Measurements from ENCODE around the gene PARD3. TPM values are rescaled to one million over a fixed set of nuclear protein-coding genes. Genes with fewer than 3 reads are reported as not detected.

PARD3 gene
- total RNA-seq, 1 donor from 2014 or later, result 58.7 TPM

- peaks cover 19% of the 10 kb centered on the region for H3K36me3 Mint-ChIP-seq
- H2AFZ ChIP-seq (replicated peaks), result no peak overlapping the region
- no peak for TF ChIP-seq EZH2phosphoT487 (IDR thresholded peaks at IDR 0.05)
- TF ChIP-seq CTCF (IDR thresholded peaks at IDR 0.05), result no peak
- TF ChIP-seq EZH2 (IDR thresholded peaks at IDR 0.05), result no peak
- H3K9me3 ChIP-seq (ENCODE audit: low read depth), result no peaks in the 10 kb centered on the region
- peaks cover 69% of the 10 kb centered on the region for H3K4me1 Mint-ChIP-seq
- no peaks in the 10 kb centered on the region for H4K20me1 ChIP-seq (ENCODE audit: low read depth)
- H3K4me2 ChIP-seq, result no peak overlapping the region
- H3K27me3 Mint-ChIP-seq (ENCODE audit: insufficient read depth, low read depth), result peaks cover 4% of the 10 kb centered on the region
- H3K9me3 Mint-ChIP-seq, result peaks cover 5% of the 10 kb centered on the region
- H3K4me3 ChIP-seq, result no peak overlapping the region
- H3K9ac ChIP-seq, result no peak overlapping the region
- H3K4me1 ChIP-seq, result peaks cover 31% of the 10 kb centered on the region
- H3F3A ChIP-seq (ENCODE audit: low read depth), result peaks cover 17% of the 10 kb centered on the region
- H3K4me3 Mint-ChIP-seq, result no peak overlapping the region
- DNase-seq (ENCODE audit: low spot score), result no peak
- H3K27me3 ChIP-seq, result no peaks in the 10 kb centered on the region
- no peak overlapping the region for H3K27ac ChIP-seq
- H3K79me2 ChIP-seq (ENCODE audit: low read depth), result no peaks in the 10 kb centered on the region
- H3K27ac Mint-ChIP-seq, result no peak overlapping the region
- no peaks in the 10 kb centered on the region for H3K36me3 ChIP-seq
These were observed 609.6 kb downstream of the PARD3 start for GRCh38 chr10:34205452-34205851.

GRCh38 chr10:34203966-34204630 is 611.0 kb downstream of the PARD3 start:
- peaks cover 16% of the 10 kb centered on the region for H3K36me3 Mint-ChIP-seq
- H3K4me3 Mint-ChIP-seq, result no peak overlapping the region
- no peak overlapping the region for H3K27ac Mint-ChIP-seq
- Histone ChIP-seq H3K4me3 (no peak overlapping the region), H3K27me3 (no peaks in the 10 kb centered on the region), H3K9me3 (ENCODE audit: low read depth) (no peaks in the 10 kb centered on the region), H2AFZ (replicated peaks) (no peak overlapping the region), H3K4me2 (no peak overlapping the region), H3K27ac (no peak overlapping the region), H3K36me3 (no peaks in the 10 kb centered on the region), H3K9ac (no peak overlapping the region), H3F3A (ENCODE audit: low read depth) (peaks cover 17% of the 10 kb centered on the region), H3K4me1 (peaks cover 35% of the 10 kb centered on the region), H4K20me1 (ENCODE audit: low read depth) (no peaks in the 10 kb centered on the region), H3K79me2 (ENCODE audit: low read depth) (no peaks in the 10 kb centered on the region)
- peaks cover 79% of the 10 kb centered on the region for H3K4me1 Mint-ChIP-seq
- H3K9me3 Mint-ChIP-seq, result peaks cover 5% of the 10 kb centered on the region
- H3K27me3 Mint-ChIP-seq (ENCODE audit: insufficient read depth, low read depth), result peaks cover 4% of the 10 kb centered on the region
- no peak for TF ChIP-seq EZH2phosphoT487 (IDR thresholded peaks at IDR 0.05)
- no peak for TF ChIP-seq CTCF (IDR thresholded peaks at IDR 0.05)
- TF ChIP-seq EZH2 (IDR thresholded peaks at IDR 0.05), result no peak
- DNase-seq (ENCODE audit: low spot score), result no peak

GRCh38 chr10:34200355-34200901 is 614.7 kb downstream of the PARD3 start:
- DNase-seq (ENCODE audit: low spot score), result no peak
- H3K36me3 Mint-ChIP-seq, result peaks cover 17% of the 10 kb centered on the region

More at GRCh38 chr10:34200355-34200901, 614.7 kb downstream of the PARD3 start:
- no peaks in the 10 kb centered on the region for H4K20me1 ChIP-seq (ENCODE audit: low read depth)
- H3K4me1 ChIP-seq, result peaks cover 21% of the 10 kb centered on the region
- Mint-ChIP-seq H3K4me1 (peaks cover 71% of the 10 kb centered on the region), H3K27ac (peak overlapping the region; percentile 95), H3K4me3 (peak overlapping the region; percentile 24), H3K27me3 (ENCODE audit: insufficient read depth, low read depth) (no peaks in the 10 kb centered on the region), H3K9me3 (peaks cover 4% of the 10 kb centered on the region)
- H3K27ac ChIP-seq, result no peak overlapping the region
- TF ChIP-seq EZH2 (IDR thresholded peaks at IDR 0.05) (no peak), EZH2phosphoT487 (IDR thresholded peaks at IDR 0.05) (no peak), CTCF (IDR thresholded peaks at IDR 0.05) (no peak)
- no peaks in the 10 kb centered on the region for H3K9me3 ChIP-seq (ENCODE audit: low read depth)
- H3K9ac ChIP-seq, result no peak overlapping the region
- no peak overlapping the region for H3K4me3 ChIP-seq
- H3K27me3 ChIP-seq, result no peaks in the 10 kb centered on the region
- H2AFZ ChIP-seq (replicated peaks), result no peak overlapping the region
- H3K79me2 ChIP-seq (ENCODE audit: low read depth), result no peaks in the 10 kb centered on the region
- H3K4me2 ChIP-seq, result no peak overlapping the region
- H3K36me3 ChIP-seq, result no peaks in the 10 kb centered on the region
- no peaks in the 10 kb centered on the region for H3F3A ChIP-seq (ENCODE audit: low read depth)

All from neural progenitor cell (in vitro differentiated cells).